Omental fat pad (tissue), 4 donors: ENCODE results near the gene RAB28. TPM values are rescaled to one million over a fixed set of nuclear protein-coding genes. Genes with fewer than 3 reads are reported as not detected.
"Not testable (repeated sequence)": the region's sequence is repeated elsewhere in the genome, so short reads cannot be mapped to it uniquely, and the experiment has no call there.

ENCODE experiments used
- ATAC-seq: fragments of 150-250 bp; one replicate; pipeline ENCODE4 v1.9.1; 2016; ENCODE audit warnings: mild to moderate bottlenecking, moderate library complexity; ENCODE audit not compliant: low FRiP score
- DNase-seq: peaks from one replicate; pipeline ENCODE4 v3.0.0-alpha.2; 2019; ENCODE audit warnings: low spot score
- CTCF ChIP-seq, 3 donors: fragments of 450-650 bp; IDR thresholded peaks; one replicate each; pipeline ENCODE4 v1.5.1; 2016 to 2017; ENCODE audit warnings: antibody characterized with exemption in 3 of 3, mild to moderate bottlenecking in 3 of 3, moderate library complexity in 2 of 3
- total RNA-seq, 4 donors: library from RNA; depleted of rRNA; stranded (reverse); fragments of >200 nt; gene quantifications; one replicate each; pipeline ENCODE4 v1.1.0, GENCODE V29; 2016

Gene RAB28
- total RNA-seq, 4 donors from 2014 or later = 11.9 to 34.0 (median 17.9) TPM

GRCh38 chr4:13430834-13431568 is 53.1 kb downstream of the RAB28 start:
- DNase-seq (no peak), ATAC-seq (no peak)

GRCh38 chr4:13427599-13428325 is 56.4 kb downstream of the RAB28 start:
- DNase-seq (no peak), ATAC-seq (no peak)
- no peak for TF ChIP-seq CTCF (IDR thresholded peaks at IDR 0.05)

More at GRCh38 chr4:13430834-13431568, 53.1 kb downstream of the RAB28 start:
- TF ChIP-seq CTCF (IDR thresholded peaks at IDR 0.05) = no peak

- DNase-seq (no peak), ATAC-seq (no peak)
- no peak for TF ChIP-seq CTCF (IDR thresholded peaks at IDR 0.05)
Observed at GRCh38 chr4:13415068-13415785, 68.9 kb downstream of the RAB28 start.

GRCh38 chr4:13413729-13414437 is 70.3 kb downstream of the RAB28 start:
- TF ChIP-seq CTCF (IDR thresholded peaks at IDR 0.05) = no peak
- no peak for DNase-seq
- no peak for ATAC-seq

DNA sequence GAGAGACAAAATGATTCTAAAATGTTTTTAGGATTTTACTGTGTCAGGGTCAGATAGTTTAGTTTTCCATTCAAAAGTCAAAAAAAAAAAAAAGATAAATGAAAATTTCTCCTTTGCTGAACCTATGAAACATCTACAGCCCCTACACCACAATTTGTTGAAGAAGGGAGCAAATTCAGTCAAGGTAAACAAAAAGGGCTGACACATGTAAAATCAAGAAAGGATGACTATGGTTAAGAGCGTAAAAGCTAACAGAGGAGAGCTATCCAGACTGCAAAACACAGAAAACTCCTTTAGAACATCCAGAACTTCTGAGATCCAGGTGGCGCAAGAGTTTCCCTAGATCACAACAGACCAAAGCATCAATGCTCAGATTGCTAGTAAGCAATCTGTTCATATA is 72.2 kb downstream of the RAB28 start:
- DNase-seq (no peak), ATAC-seq (no peak)
- TF ChIP-seq CTCF (IDR thresholded peaks at IDR 0.05) = no peak

DNA sequence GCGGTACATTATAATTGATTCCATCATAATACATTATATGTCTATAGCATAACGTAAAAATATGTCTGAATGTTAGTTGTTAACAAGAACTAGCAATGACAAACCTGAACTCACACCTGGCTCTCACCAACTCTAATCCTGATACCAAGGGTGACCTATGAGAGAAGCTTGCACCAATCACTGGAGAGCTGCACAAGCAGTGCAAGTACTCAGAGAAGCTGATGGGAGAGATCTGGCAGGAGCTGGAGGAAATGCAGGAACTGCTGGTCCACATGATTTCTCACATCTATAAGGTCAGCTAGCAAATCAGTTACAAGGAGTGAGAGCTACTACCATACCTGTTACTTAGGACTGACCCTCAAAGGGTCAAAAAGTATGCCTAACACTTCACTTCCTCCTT is 74.8 kb downstream of the RAB28 start:
- DNase-seq (no peak), ATAC-seq (no peak)
- TF ChIP-seq CTCF (IDR thresholded peaks at IDR 0.05) = no peak

DNA sequence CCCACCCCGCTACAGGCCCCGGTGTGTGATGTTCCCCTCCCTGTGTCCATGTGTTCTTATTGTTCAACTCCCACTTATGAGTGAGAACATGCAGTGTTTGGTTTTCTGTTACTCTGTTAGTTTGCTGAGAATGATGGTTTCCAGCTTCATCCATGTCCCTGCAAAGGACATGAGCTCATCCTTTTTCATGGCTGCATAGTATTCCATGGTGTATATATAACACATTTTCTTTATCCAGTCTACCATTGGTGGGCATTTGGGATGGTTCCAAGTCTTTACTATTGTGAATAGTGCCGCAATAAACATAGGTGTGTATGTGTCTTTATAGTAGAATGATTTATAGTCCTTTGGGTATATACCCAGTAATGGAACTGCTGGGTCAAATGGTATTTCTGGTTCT is 78.0 kb downstream of the RAB28 start:
- DNase-seq, ATAC-seq: not testable (repeated sequence)
